IPS-NIHi7 (cell line): Measurements from ENCODE around the gene ADCY9.
"Not testable (repeated sequence)": the region's sequence is repeated elsewhere in the genome, so short reads cannot be mapped to it uniquely, and the experiment has no call there.

Experiments used
- DNase-seq: peaks from one replicate; pipeline ENCODE4 v3.0.0; 2012; ENCODE audit warnings: mixed read lengths; ENCODE audit errors: extremely low spot score

ADCY9 gene

DNA sequence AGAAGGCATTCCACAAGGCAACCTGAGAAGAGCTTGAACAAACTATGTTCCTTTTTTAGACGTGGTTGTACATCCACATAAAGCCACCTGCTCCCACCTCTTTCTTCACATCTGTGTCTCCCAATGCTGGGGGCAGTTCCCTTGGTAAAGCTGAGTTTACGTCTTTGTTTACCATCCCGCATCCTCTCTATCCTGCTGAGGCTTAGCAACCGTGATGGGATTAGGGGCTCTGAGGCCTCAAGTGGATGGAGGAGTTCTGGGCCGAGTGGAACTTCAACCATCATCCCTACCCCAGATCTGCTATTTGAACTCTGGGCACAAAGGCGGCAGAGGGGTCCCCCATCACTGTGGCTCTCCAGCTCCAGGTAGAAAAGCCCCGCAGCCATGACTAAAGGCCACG is 141.5 kb downstream of the ADCY9 start:
- DNase-seq, result no peak

- DNase-seq, result no peak
Measured at GRCh38 chr16:3971706-3972105, 144.5 kb downstream of the ADCY9 start.

DNA sequence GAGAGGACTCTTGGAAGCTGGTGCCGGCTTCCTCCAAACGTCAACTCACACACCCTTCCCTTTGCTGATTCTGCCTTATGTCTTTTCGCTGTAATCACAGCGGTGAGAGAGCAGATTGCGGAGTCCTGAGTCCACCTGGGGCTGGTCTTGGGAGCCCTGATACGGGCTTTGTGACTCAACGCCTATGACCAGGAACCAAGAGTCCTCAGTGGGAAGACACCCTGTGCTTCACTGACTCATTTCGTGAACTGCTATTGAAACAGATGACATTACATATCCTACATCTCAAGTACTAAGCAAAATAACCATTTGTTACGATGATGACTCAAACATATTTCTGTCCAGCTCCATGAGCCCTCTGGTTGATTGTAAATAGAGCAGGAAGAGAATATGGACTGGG is 145.0 kb downstream of the ADCY9 start:
- no peak for DNase-seq

DNA sequence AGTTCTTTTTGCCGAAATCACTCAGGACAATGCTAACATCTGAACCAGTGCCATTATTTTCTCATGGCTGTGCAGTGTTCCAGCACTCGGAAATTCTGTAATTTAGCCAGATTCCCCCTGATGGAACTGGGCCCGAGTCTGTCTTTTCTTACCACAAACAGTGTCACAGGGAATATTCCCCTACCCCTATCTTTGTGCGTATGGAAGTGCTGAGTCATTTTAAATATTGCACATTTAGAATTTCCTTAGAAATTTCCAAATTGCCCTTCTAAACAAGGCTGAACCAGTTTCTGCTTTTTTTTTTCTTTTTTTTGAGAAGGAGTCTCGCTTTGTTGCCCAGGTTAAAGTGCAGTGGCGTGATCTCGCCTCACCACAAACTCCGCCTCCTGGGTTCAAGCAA is 147.7 kb downstream of the ADCY9 start:
- DNase-seq, result no peak

GRCh38 chr16:3966681-3967080 is 149.6 kb downstream of the ADCY9 start:
- no peak for DNase-seq

DNA sequence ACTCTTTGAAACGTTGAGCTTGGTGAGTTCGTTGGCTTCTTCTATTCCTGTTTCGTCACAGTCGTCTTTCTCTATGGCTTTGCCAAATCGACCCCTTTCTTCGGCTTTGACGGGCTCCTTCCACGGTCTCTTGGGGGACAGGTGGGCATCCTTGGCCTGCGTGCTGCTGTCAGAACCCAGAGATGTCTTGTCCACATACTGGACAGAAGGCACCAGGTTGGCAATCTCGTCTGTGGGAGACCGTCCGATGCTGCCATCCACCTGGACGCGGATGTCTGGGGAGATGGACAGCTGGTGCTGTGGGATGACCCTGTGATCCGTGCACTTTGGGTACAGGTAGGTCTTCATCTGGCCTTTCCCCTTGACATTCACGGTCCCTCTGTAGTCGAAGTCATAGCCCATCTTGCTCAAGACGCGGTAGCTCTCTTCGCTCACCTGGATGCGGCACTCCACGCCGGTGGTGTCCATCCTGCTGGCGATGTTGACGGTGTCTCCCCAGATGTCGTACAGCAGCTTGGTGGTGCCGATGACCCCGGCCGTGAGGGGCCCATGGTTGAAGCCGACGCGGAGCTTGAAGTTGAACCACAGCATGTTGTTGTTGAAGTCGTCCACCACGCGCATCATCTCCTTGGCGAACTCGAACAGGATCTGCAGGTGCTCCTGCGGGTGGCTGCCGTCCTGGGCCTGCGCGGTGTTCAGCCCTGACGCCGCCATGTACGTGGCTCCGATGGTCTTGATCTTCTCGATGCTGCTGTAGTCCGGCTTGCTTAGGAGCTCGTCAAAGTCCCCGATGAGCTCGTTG is 150.3 kb downstream of the ADCY9 start:
- no peak for DNase-seq

- no peak for DNase-seq
Measured at GRCh38 chr16:3965306-3965705, 150.9 kb downstream of the ADCY9 start.

GRCh38 chr16:3964686-3965290 is 151.5 kb downstream of the ADCY9 start:
- DNase-seq, result no peak

DNA sequence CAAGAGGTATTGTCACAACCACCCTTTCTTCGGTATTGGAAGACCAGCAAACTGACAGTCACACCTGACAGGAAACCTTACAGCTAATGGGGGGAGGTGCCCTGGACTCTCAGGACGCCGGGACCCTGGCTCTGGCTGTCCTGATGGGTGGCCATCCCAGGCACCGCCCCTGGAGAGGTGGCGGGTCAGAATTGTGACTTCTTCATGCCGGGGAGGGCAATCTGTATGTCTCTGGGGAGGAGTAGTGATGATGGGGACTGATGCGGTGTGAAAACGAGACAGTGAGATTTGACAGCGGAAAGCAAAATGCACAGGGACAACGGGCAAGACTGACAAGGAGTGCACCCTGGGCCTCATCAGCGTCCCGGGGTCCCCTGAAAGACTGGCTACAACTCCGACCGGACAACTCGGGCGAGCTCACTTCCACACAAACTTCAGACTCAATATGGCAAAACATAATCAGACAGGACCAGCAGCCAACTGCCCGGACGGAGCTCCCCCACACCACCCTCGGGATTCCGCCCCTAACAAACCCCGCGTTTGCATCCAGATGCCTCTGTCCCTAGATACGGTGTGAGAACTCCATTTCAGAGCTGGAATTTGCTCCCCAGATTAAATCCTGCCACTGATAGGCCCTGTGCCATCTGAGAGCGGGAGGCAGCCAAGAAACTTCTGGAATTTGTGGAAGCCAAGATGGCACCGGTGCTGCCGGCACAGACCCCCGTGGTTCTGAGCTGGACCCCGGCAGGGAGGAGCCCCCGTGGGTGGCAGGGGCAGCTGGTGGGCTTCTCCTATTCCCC is 152.2 kb downstream of the ADCY9 start:
- DNase-seq, result no peak

DNA sequence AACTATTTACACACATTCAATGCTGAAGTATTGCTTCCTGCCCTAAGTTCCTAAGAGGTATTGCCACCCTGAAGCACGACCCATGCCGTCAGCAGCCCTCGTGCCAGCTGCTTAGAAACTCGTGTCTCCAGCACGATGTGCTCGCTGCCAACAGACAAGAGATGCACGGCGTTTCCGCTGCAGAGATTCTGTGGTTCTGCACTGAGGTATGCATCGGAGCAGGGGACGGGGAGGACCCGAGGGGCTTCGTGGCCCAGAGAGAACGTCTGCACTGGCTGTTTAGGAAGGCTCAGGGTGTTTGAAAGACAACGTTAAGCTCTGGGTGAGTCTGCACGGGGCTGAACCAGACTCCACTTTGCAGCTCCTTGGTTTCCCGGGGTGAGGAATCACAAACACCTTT is 153.0 kb downstream of the ADCY9 start:
- no peak for DNase-seq

DNA sequence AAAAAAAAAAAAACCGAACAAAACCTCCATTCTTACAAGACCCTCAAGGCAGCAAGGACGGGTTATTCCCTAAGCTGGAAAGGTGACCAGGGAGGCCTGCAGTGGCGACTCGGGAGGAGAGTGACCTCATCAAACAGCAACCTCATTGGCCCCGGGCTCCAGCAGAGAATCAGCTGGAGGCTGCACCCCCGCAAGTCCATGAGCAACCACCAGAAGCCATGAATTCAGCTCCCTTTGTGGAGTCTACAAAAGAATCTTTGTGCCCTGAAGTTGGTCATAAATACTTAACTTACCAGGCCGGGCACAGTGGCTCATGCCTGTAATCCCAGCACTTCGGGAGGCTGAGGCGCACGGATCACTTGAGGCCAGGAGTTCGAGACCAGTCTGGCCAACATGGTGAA is 154.8 kb downstream of the ADCY9 start:
- DNase-seq, result peak; percentile 61

GRCh38 chr16:3959926-3960590 is 156.2 kb downstream of the ADCY9 start:
- not testable (repeated sequence) for DNase-seq

- DNase-seq, result no peak
Measured at GRCh38 chr16:3959148-3959547, 157.1 kb downstream of the ADCY9 start.

- DNase-seq, result no peak
Measured at GRCh38 chr16:3957344-3957980, 158.8 kb downstream of the ADCY9 start.

DNA sequence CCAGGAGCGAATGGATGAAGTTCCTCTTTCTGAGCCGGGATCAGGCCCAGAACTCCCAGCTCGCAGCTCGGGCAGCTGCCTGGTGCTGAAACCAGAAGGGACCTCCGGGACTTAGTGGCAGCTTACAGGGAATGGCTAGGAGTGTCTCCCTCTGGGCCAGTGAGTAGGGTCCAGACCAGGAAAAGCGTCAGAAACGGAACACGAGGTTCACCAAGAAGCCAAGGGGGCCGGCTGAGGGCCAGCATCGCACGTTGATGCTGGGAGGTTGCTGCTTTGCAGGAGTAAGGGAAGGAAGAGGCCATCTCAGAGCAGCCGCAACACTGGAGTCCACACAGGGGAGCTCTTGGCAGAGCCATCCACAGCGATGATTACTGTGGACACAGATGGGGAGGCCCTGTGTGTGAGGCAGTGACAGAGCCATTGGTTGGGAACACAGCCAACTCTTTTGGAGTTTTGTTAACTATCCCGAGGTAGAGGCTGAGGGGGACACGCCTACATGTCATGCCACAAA is 161.8 kb downstream of the ADCY9 start:
- DNase-seq, result no peak

GRCh38 chr16:3953728-3954410 is 162.4 kb downstream of the ADCY9 start:
- DNase-seq, result no peak

DNA sequence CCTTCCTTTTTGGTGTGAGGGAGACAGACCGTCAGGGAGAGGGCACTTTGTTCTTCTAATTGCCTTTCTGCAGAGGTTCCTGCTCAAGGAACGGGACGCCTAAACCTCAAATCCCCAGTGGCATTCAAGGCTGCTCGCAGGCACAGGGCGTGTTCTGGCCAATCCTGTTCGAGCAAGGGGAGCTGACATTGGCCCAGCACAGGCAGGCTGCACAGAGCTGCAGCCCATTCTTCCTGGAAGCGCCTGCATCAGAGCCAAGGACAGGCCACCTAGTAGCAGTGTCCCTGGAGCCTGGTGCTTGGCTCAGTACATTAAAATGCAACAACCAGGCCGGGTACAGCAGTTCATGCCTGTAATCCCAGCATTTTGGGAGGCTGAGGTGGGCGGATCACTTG is 163.5 kb downstream of the ADCY9 start:
- DNase-seq, result peak; percentile 63

DNA sequence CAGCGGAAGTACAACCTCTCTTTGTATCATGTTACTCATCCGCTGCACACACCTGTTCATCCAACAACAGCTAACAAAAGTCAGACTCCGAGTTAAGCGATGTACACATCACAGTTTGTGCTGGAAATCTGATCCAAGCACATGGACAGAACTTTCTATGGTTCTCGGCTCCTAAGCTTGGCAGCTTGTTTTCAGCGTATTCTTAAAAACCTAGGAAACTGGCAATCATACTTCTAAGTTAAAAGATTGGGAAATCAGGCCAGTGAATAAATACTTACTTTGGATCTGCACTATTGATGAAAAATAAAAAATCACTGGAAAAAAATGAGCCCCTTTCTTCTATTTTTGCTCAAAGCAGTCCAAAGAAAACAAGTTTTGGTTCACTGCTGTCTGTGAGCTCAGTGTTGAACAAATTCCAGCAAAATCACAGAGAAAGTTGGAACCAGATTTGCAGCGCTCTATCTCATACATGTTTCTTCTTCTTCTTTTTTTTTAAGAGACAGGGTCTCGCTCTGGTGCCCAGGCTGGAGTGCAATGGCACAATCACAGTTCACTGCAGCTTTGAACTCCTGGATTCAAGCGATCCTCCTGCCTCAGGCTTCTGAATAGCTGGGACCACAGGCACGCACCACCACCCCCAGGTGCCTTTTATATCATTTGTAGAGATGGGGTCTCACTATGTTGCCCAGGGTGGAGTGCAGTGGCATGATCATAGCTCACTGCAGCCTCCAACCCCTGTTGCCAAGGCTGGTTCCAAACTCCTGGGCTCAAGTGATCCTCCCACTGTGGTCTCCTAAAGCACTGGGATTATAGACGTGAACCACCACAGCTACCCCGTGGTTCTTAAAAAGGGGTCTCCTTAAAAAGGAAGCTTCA is 164.1 kb downstream of the ADCY9 start:
- no peak for DNase-seq

- not testable (repeated sequence) for DNase-seq
Measured at GRCh38 chr16:3951380-3951779, 164.9 kb downstream of the ADCY9 start.
